ENCODE measurements around the gene C16orf92.

The C16orf92 gene

GRCh38 chr16:30025156-30025555 lies 2.2 kb downstream of the C16orf92 start:
- Histone ChIP-seq H3K79me2 (no peaks in the 10 kb centered on the region), H3K27ac (no peak overlapping the region), H3K4me3 (ENCODE audit: low read depth, low read length) (no peak overlapping the region), H3K4me2 (ENCODE audit: low read length) (no peak overlapping the region), H3K9me3 (ENCODE audit: control insufficient read depth, low read length) (no peaks in the 10 kb centered on the region), H3K27me3 (ENCODE audit: control insufficient read depth, insufficient read depth, low read length) (no peaks in the 10 kb centered on the region), H2AFZ (no peak overlapping the region), H3K36me3 (ENCODE audit: control insufficient read depth, insufficient read depth, low read length) (no peaks in the 10 kb centered on the region), H3K4me1 (peaks cover 4% of the 10 kb centered on the region), H3K9ac (no peak overlapping the region)
- TF ChIP-seq, protein P1, sequence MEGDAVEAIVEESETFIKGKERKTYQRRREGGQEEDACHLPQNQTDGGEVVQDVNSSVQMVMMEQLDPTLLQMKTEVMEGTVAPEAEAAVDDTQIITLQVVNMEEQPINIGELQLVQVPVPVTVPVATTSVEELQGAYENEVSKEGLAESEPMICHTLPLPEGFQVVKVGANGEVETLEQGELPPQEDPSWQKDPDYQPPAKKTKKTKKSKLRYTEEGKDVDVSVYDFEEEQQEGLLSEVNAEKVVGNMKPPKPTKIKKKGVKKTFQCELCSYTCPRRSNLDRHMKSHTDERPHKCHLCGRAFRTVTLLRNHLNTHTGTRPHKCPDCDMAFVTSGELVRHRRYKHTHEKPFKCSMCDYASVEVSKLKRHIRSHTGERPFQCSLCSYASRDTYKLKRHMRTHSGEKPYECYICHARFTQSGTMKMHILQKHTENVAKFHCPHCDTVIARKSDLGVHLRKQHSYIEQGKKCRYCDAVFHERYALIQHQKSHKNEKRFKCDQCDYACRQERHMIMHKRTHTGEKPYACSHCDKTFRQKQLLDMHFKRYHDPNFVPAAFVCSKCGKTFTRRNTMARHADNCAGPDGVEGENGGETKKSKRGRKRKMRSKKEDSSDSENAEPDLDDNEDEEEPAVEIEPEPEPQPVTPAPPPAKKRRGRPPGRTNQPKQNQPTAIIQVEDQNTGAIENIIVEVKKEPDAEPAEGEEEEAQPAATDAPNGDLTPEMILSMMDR (IDR thresholded peaks at IDR 0.05) = no peak

DNA sequence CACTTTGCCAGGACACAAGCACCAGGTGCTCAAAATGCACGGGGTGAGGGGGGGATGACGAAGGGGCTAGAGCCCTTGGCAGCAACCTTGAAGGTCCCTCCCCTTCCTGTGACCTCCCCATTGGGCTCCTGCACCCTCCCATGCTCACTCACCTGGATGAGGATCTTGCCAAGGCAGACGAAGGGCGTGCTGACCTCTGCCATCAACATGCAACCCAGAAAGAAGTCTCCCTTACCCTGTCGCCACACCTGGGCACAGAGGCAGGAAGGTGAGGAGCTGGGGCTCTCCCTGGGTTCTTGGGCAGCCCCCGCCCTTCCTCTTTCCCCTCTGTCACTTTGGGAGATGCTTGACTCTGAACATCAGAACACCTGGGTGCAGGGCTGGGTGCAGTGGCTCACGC lies 2.6 kb downstream of the C16orf92 start:
- no peak overlapping the region for H3K4me3 ChIP-seq (ENCODE audit: low read depth, low read length)
- no peaks in the 10 kb centered on the region for H3K27me3 ChIP-seq (ENCODE audit: control insufficient read depth, insufficient read depth, low read length)
- H3K4me2 ChIP-seq (ENCODE audit: low read length) = no peak overlapping the region
- no peak overlapping the region for H3K27ac ChIP-seq
- no peaks in the 10 kb centered on the region for H3K79me2 ChIP-seq
- no peak overlapping the region for H3K9ac ChIP-seq
- TF ChIP-seq, protein P1 (IDR thresholded peaks at IDR 0.05) = no peak
- peaks cover 4% of the 10 kb centered on the region for H3K4me1 ChIP-seq
- H2AFZ ChIP-seq = no peak overlapping the region
- H3K9me3 ChIP-seq (ENCODE audit: control insufficient read depth, low read length) = no peaks in the 10 kb centered on the region
- H3K36me3 ChIP-seq (ENCODE audit: control insufficient read depth, insufficient read depth, low read length) = no peaks in the 10 kb centered on the region

GRCh38 chr16:30026449-30026848 lies 3.5 kb downstream of the C16orf92 start:
- TF ChIP-seq, protein P1 (IDR thresholded peaks at IDR 0.05) = no peak
- Histone ChIP-seq H3K27me3 (ENCODE audit: control insufficient read depth, insufficient read depth, low read length) (no peaks in the 10 kb centered on the region), H3K4me3 (ENCODE audit: low read depth, low read length) (no peak overlapping the region), H3K27ac (no peak overlapping the region), H3K4me2 (ENCODE audit: low read length) (no peak overlapping the region), H3K4me1 (peaks cover 6% of the 10 kb centered on the region), H3K9ac (no peak overlapping the region), H3K79me2 (no peaks in the 10 kb centered on the region), H3K9me3 (ENCODE audit: control insufficient read depth, low read length) (no peaks in the 10 kb centered on the region), H3K36me3 (ENCODE audit: control insufficient read depth, insufficient read depth, low read length) (no peaks in the 10 kb centered on the region), H2AFZ (no peak overlapping the region)

DNA sequence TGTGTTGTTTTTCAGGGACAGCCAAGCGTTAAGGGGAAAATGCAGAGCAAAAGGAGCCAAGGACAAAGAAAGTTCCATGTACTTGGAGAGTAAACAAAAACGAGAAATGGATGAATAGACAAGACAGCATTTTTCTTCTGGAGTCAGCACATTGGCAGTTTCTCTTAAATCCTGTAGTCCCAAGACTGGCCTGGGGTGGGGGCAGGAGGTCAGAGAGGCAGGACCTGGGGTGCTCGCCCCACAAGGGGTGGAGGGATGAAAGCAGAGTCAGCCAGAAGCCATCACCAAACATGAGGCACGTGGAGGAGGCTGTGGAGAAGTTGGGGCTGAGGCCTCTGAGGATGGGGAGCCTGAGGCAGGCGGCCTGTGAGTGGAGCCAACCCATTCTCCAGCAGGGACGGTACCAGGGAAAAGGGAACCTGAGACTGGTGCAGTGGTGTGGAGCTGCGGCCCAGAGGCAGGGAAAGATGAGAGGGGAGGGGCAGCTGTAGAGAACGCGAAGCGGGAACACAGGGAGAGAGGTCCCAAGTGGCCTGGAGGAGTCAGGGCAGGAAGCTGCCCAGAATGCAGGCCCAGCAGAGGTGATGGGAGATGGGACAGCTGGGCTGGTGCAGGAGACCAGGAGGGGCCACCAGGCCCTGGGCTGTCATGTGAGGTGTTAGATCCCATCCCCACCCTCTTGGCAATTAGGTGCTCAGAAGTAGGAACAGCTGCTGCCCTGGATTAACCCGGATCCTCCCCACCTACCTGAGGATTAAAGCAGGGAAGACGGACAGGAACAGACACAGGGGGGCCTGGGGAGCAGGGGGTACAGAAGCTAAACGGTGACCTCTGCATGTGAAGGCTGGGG lies 4.8 kb downstream of the C16orf92 start:
- Histone ChIP-seq H3K27ac (peak overlapping the region; percentile 30), H3K4me2 (ENCODE audit: low read length) (no peak overlapping the region), H3K27me3 (ENCODE audit: control insufficient read depth, insufficient read depth, low read length) (no peaks in the 10 kb centered on the region), H3K36me3 (ENCODE audit: control insufficient read depth, insufficient read depth, low read length) (no peaks in the 10 kb centered on the region), H3K79me2 (no peaks in the 10 kb centered on the region), H3K4me3 (ENCODE audit: low read depth, low read length) (no peak overlapping the region), H2AFZ (peak overlapping the region; percentile 62), H3K9me3 (ENCODE audit: control insufficient read depth, low read length) (no peaks in the 10 kb centered on the region), H3K4me1 (peaks cover 15% of the 10 kb centered on the region), H3K9ac (no peak overlapping the region)
- TF ChIP-seq, protein P1 (IDR thresholded peaks at IDR 0.05) = no peak
